CD4-positive, alpha-beta T cell treated with Interleukin-2 at 100 ng/mL for 4 hours (primary cell): Measurements from ENCODE around the gene ABCG2.

Experiments used
- DNase-seq: peaks from one replicate; pipeline ENCODE4 v3.0.0-alpha.2; 2020; ENCODE audit warnings: low spot score

ABCG2 gene

DNA sequence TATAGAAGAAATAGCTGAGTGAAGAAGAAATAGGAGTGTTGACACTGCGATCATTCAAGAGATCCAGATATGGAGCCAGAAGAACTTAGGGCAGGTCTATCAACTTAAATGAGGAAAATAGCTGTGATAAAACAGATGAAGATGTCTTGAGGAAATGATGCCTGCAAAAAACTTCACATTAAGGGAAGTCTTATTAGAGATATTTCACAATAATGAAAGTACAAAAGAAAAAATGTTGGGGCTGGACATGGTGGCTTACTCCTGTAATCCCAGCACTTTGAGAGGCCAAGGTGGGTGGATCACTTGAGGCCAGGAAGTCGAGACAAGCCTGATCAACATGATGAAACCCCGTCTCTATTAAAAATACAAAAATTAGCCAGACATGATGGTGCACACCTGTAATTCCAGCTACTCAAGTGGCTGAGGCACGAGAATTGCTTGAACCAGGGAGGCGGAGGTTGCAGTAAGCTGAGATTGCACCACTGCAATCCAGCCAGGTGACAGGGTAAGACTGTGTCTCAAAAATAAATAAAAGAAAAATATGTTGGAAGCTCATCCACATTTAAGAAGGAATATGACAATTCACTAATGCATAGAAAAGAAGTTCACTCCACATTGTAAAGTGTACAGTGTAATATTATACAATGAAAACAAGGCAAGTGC lies 94.7 kb downstream of the ABCG2 start:
- DNase-seq: no peak

DNA sequence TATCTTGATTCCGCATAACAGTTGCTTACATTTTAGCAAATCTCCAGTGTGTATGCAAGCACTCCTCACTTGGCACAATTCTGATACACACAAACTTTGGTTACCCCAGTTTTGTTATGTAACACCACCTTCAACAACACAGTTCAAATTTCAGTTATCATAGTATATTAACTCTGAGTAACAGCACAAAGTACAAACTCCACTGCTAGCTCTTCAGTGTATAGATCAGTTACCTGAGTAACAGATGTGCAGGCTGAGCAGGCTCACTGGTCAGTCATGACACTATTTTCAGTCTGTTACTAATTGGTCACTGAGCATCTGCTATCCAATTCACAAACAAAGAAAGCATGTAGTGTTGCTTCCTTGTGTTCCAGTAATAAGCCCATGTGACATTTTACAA lies 95.6 kb downstream of the ABCG2 start:
- DNase-seq: no peak

DNA sequence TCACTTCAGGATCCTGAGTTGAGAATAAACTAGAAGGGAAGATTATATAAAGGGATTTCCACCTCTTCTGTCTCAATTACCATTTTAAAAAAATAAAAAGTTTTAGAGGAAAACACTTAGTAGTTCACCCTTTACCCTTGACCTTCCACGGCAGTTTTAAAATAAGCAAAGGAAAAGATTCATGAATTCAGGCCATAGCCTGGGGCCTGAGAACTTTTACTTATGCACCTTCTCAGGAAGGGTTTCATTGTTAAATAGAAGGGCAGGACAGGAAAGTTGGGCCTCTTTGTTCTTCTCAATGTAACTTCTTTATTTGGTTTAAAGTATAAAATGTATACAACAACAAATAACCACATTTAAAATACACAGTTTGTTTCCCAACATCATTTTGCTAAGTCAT lies 96.1 kb downstream of the ABCG2 start:
- DNase-seq: no peak

DNA sequence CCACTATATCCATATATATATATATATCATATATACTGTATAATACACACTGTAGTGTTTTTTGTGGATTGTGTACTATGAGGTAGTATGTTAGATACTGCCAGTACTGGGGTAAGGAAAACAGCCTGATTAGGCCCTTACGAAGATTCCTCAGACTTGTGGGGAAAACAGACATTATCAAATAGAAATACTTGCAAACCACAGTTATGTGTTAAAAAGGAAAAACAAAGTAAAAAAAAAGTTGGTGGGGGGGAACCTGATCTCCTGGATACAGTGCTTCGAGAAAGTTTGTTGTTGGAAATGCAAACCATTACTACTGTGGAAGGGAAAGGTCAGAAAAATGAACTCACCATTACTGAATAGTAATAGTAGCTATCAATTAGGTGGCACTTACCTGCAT lies 98.0 kb downstream of the ABCG2 start:
- no peak for DNase-seq

DNA sequence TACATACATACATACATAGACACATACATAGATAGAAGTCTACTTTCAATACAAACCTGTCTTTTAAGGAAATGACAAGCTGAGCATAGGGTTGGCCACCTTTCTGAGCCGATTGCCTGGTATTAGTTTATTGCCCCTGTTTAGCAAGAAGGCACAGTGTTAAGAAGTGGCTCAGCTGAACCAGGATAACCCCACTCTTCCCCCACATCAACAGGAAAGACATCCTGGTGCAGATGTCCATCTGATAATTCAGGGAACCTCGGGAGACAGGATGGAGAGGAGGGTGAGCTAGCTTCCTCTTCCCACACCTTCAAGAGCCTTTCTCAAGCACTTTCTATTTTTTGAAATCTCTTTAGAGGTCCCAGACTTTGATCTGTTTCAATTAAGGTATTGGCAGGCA lies 98.7 kb downstream of the ABCG2 start:
- DNase-seq: no peak

DNA sequence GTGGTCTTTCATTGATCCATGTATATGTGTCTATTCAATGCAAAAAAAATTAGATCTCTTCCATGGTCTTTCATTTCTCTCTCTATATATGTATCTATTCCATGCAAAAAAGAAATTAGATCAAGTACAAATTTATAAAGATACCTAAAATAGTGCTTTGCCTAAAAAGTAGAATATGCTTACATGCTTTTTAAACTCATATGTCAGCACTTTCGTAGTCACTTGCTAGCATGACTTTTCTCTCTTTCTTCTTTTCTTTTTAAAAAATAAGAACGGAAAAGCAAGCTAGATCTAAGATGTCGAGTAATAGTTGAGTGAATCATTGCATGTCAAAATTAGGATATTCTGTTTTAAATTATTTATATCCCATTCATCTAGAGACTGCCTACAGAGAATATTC lies 100.1 kb downstream of the ABCG2 start:
- DNase-seq: no peak

DNA sequence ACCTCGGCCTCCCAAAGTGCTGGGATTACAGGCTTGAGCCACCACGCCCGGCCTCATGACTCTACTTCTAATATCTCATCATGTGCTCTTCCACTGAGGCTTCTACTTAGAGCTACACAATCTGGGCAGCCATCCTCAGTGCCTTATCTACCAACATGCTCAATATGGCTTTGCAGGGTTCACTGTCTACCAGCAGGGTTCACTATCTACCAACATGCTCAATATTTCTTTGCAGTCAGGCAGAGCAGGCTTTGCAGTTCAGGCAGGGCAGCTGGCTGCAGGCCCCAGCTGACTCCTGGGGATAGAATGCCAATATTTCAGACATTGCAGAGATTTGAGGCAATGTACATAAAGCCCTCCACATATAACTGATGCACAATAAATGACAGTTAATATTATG lies 103.5 kb downstream of the ABCG2 start:
- DNase-seq: no peak

DNA sequence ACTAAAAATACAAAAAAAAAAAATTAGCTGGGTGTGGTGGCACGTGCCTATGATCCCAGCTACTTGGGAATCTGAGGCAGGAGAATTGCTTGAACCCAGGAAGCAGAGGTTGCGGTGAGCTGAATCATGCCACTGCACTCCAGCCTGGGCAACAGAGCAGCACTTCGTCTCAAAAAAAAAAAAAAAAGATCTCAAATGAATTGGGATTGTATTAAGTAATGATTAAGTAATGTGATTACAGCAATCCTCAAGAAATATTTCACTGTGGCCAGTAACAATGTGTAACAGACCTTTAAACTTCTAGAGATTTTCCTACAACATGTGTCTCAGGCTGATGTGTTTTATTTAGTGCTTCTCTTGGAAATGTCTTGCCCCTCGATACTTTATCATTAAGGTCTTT lies 104.2 kb downstream of the ABCG2 start:
- no peak for DNase-seq

DNA sequence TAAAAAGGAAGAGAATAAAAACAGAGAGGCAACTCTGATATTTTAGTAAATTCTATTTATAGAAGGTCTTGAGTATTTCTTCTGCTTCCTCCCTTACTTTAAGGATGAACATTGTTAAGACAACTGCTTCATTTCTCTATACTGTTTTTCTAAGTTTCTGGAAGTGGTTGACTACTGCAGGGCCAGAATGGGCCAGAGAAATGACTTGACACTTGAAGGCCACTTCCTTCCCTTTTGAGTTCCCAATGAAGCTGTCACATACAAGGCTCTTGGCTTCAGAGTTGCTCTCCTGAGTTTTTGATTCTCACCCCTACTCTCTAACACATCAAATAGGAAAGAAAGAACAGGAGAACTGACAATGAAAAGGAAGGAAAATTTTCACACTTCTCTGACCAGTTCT lies 113.4 kb downstream of the ABCG2 start:
- DNase-seq: no peak

DNA sequence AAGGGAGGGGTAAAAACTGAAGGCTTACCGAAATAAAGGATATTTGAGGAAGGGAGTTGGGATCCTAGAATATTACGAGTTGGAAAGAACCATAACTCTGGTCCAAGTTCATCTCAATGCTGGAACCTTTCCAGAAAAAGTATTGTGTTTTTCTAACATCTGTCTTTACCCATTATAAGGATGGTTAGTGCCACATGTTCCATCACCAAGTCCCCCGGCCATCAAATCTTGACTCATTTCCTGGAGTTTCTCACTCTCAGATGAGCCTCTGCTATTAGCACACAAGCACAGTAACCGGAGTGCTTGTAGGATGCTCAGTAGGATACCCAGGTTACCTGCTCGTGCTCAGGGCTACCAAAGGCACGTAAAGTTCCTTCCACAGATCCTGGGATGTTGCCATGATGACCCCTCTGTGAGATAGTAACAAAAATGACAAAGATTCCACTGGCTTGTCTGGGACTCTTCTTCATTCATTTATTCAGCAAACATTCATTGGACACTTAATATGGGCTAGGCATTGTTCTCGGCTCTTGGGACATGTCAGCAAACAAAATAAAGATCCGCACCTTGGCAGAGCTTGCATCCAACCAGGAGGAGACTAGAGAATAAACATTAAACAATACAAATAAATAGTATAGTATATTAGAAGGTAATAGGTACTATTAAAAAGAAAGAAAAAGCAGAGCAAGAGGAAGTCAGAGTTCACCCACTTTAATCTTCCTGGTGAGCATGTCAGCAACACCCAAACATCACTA lies 114.7 kb downstream of the ABCG2 start:
- no peak for DNase-seq

DNA sequence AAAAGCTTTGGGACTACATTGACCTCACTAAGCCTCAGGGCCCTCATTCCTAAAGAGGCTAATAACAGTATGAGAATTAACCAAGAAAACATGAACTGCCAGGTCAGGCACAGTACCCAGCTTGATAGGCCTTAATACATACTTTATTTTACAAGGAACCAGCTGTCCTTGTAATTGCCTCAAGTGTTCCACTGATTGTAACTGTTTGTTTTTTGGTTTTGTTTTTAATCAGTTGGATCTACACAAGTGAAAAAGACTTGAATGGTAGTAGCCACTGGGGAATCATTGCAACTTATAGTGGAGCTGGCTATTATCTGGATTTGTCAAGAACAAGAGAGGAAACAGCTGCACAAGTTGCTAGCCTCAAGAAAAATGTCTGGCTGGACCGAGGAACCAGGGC lies 115.4 kb downstream of the ABCG2 start:
- DNase-seq: no peak

DNA sequence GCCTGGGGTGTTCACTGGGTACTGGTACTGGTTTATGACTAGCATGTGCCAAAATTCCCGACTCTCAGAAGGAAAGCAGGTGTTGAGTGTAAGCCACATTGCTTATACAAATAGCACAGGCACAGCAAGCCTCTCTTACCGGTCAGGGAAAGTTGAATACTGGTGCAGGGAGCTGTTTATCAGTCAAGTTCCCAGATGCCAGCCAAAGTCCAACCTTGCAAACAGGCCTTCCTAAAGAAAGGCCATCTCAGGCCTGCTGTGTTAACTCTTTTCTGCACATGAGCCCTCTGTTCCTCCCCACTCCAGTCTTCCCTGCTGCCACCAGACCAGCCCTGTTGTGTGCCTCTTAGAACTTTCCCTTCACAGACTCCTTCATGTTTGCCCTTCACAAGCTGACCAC lies 116.8 kb downstream of the ABCG2 start:
- no peak for DNase-seq

DNA sequence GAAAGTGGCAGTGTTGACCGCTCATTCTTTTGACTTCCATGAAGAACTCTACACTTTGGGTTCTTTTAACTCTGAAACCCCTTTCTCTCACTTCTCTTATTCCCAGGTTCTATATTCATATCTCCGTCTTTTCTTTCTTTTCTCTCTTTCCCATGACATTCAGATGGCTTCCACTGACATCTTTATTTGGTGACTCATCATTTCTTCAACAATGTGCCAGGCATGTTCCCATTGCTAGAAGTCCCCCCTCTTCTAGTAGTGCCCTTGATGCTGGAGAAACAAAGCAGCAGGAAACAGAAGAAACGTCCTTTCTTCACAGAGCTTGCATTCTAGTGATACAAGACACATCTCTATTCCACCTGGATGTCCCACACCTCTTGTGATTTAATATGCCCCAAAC lies 117.7 kb downstream of the ABCG2 start:
- DNase-seq: no peak
